PC-9 (cell line): ENCODE data around the gene PPP1R7. TPM values are rescaled to one million over a fixed set of nuclear protein-coding genes. Genes with fewer than 3 reads are reported as not detected.

ENCODE experiments used
- BruUV-seq: library from RNA; stranded (reverse); fragments of 400-500 nt; replicated peaks from 2 replicates; lab custom pipeline; 2021; lab: Mats Ljungman, UMichigan
- CTCF ChIA-PET: fragments of 300-600 bp; sonication (Branson Sonifier 250); formaldehyde crosslinking; loops from one replicate; lab custom pipeline; 2022; ENCODE audit warnings: antibody characterized with exemption; lab: Charles Lee
- POLR2A ChIA-PET: fragments of 300-600 bp; sonication (Branson Sonifier 250); formaldehyde crosslinking; loops from one replicate; lab custom pipeline; 2022; ENCODE audit warnings: antibody characterized with exemption; ENCODE audit not compliant: unreplicated experiment; lab: Charles Lee
- DNase-seq, 2 experiments: peaks; one replicate each; pipeline versions ENCODE4 v3.0.0 to v3.0.0-alpha.2; 2015 to 2022; ENCODE audit warnings: mixed read lengths in 1 of 2
- H2AFZ ChIP-seq: fragments of 200-600 bp; sonication (generic); 2 replicates; pipeline ENCODE4 v1.8.1; 2017; ENCODE audit warnings: antibody characterized with exemption
- H3F3A ChIP-seq: fragments of 200-600 bp; sonication (generic); 2 replicates; pipeline ENCODE4 v1.8.1; 2017; ENCODE audit warnings: antibody characterized with exemption, mild to moderate bottlenecking, low read depth; ENCODE audit not compliant: insufficient read depth
- H3K27ac ChIP-seq: fragments of 200-600 bp; sonication (generic); 2 replicates; pipeline ENCODE4 v1.6.1; 2016; ENCODE audit warnings: mixed run types
- H3K27me3 ChIP-seq: fragments of 200-600 bp; sonication (generic); 2 replicates; pipeline ENCODE4 v1.6.1; 2016; ENCODE audit warnings: low read depth, mixed run types; ENCODE audit not compliant: insufficient read depth
- H3K36me3 ChIP-seq: fragments of 200-600 bp; sonication (generic); 2 replicates; pipeline ENCODE4 v1.6.1; 2016; ENCODE audit warnings: low read depth, mixed run types
- H3K4me1 ChIP-seq: fragments of 200-600 bp; sonication (generic); replicated peaks from 2 replicates; pipeline ENCODE4 v1.6.1; 2016; ENCODE audit warnings: mixed run types; ENCODE audit not compliant: insufficient read depth
- H3K4me2 ChIP-seq: fragments of 200-600 bp; sonication (generic); 2 replicates; pipeline ENCODE4 v1.6.1; 2017; ENCODE audit warnings: mixed run types
- H3K4me3 ChIP-seq: fragments of 200-600 bp; sonication (generic); 2 replicates; pipeline ENCODE4 v1.6.1; 2016; ENCODE audit warnings: mixed run types
- H3K79me2 ChIP-seq: fragments of 200-600 bp; sonication (generic); 2 replicates; pipeline ENCODE4 v1.6.1; 2017; ENCODE audit warnings: low read depth, mixed run types
- H3K9me2 ChIP-seq: fragments of 200-600 bp; sonication (generic); 2 replicates; pipeline ENCODE4 v1.8.1; 2017; ENCODE audit warnings: mild to moderate bottlenecking; ENCODE audit not compliant: insufficient read depth
- H3K9me3 ChIP-seq: fragments of 200-600 bp; sonication (generic); 2 replicates; pipeline ENCODE4 v1.8.1; 2016; ENCODE audit warnings: low read depth; ENCODE audit not compliant: insufficient read depth
- H4K20me1 ChIP-seq: fragments of 200-600 bp; sonication (generic); 2 replicates; pipeline ENCODE4 v1.8.1; 2017; ENCODE audit not compliant: insufficient read depth
- CTCF ChIP-seq: fragments of 200-600 bp; sonication (generic); conservative IDR thresholded peaks from 2 replicates; pipeline ENCODE4 v1.6.1; 2017; ENCODE audit warnings: mixed run types, antibody characterized with exemption, mild to moderate bottlenecking, moderate library complexity
- EZH2 ChIP-seq: fragments of 200-600 bp; sonication (generic); IDR thresholded peaks from 2 replicates; pipeline ENCODE4 v1.8.0; 2017; ENCODE audit warnings: antibody characterized with exemption, low read depth
- intact Hi-C: fragments of 100-400 bp; cut with micrococcal nuclease; formaldehyde crosslinking; loops from one replicate; pipeline ENCODE4 v1.10.0; 2022; ENCODE audit not compliant: unreplicated experiment
- total RNA-seq: library from RNA; stranded (reverse); gene quantifications from 2 replicates; pipeline ENCODE4 v1.2.3, GENCODE V29; 2021

Gene PPP1R7
- total RNA-seq, 1 experiment from 2014 or later = 113 TPM

GRCh38 chr2:241138471-241138870, 11.8 kb upstream of the PPP1R7 start:
- ChIA-PET CTCF (no interaction called here), POLR2A (no interaction called here)
- DNase-seq = no peak
- Histone ChIP-seq H3K27ac (no peak overlapping the region), H3K4me1 (no peaks in the 10 kb centered on the region), H3K79me2 (no peaks in the 10 kb centered on the region), H3F3A (no peaks in the 10 kb centered on the region), H4K20me1 (no peaks in the 10 kb centered on the region), H3K4me3 (no peak overlapping the region), H3K27me3 (no peaks in the 10 kb centered on the region), H3K9me3 (no peaks in the 10 kb centered on the region), H3K9me2 (no peaks in the 10 kb centered on the region), H2AFZ (no peak overlapping the region), H3K36me3 (0 out of 2 replicates have a peak, but pooled peaks cover 11% of the 10 kb centered on the region), H3K4me2 (no peak overlapping the region)
- intact Hi-C loops = no loop called here
- no peak for TF ChIP-seq EZH2
- TF ChIP-seq CTCF = no peak
- no TSS peak for BruUV-seq

- Histone ChIP-seq H3F3A (no peaks in the 10 kb centered on the region), H2AFZ (no peak overlapping the region), H3K4me3 (no peak overlapping the region), H3K9me2 (no peaks in the 10 kb centered on the region), H3K9me3 (no peaks in the 10 kb centered on the region), H3K79me2 (peaks cover 7% of the 10 kb centered on the region; the same call in 1 of the 2 replicates), H3K27ac (no peak overlapping the region), H3K27me3 (no peaks in the 10 kb centered on the region), H4K20me1 (no peaks in the 10 kb centered on the region), H3K36me3 (0 out of 2 replicates have a peak, but pooled peaks cover 11% of the 10 kb centered on the region), H3K4me2 (no peak overlapping the region), H3K4me1 (no peaks in the 10 kb centered on the region)
- no TSS peak for BruUV-seq
- intact Hi-C loops = no loop called here
- CTCF ChIA-PET = no interaction called here
- POLR2A ChIA-PET = no interaction called here
- no peak for DNase-seq
- TF ChIP-seq EZH2 = no peak
These were observed 10.5 kb upstream of the PPP1R7 start for GRCh38 chr2:241139531-241140444.

GRCh38 chr2:241140445-241140840, 9.8 kb upstream of the PPP1R7 start:
- H3F3A ChIP-seq = no peaks in the 10 kb centered on the region
- ChIA-PET CTCF (no interaction called here), POLR2A (no interaction called here)
- peaks cover 7% of the 10 kb centered on the region; the same call in 1 of the 2 replicates for H3K79me2 ChIP-seq
- no TSS peak for BruUV-seq
- no peaks in the 10 kb centered on the region for H3K27me3 ChIP-seq
- DNase-seq = no peak
- H4K20me1 ChIP-seq = no peaks in the 10 kb centered on the region
- no peak overlapping the region for H3K4me3 ChIP-seq
- no peaks in the 10 kb centered on the region for H3K4me1 ChIP-seq
- intact Hi-C loops = no loop called here
- no peak overlapping the region for H3K27ac ChIP-seq
- H3K9me2 ChIP-seq = no peaks in the 10 kb centered on the region
- 0 out of 2 replicates have a peak, but pooled peaks cover 11% of the 10 kb centered on the region for H3K36me3 ChIP-seq
- no peak overlapping the region for H2AFZ ChIP-seq
- H3K9me3 ChIP-seq = no peaks in the 10 kb centered on the region
- H3K4me2 ChIP-seq = no peak overlapping the region
- TF ChIP-seq EZH2 (no peak), CTCF (no peak)
